Smooth muscle cell (in vitro differentiated cells): ENCODE data around the gene TINAGL1. TPM values are rescaled to one million over a fixed set of nuclear protein-coding genes. Genes with fewer than 3 reads are reported as not detected.
A peak's percentile ranks its signal among the peaks of the same experiment; 100 is the strongest.

Experiments used
- DNase-seq: peaks from one replicate; lab custom pipeline; 2025; ENCODE audit not compliant: unreplicated experiment; lab: John Stamatoyannopoulos, UW
- H2AFZ ChIP-seq: fragments of 200-600 bp; sonication (generic); 2 replicates; pipeline ENCODE4 v1.6.0; 2016; ENCODE audit warnings: antibody characterized with exemption, low read depth, mild to moderate bottlenecking
- H3F3A ChIP-seq: fragments of 200-600 bp; sonication (generic); 2 replicates; pipeline ENCODE4 v1.6.0; 2017; ENCODE audit warnings: antibody characterized with exemption, low read depth
- H3K27ac ChIP-seq: fragments of 200-600 bp; sonication (generic); 2 replicates; pipeline ENCODE4 v1.5.1; 2016; ENCODE audit warnings: low read depth, mild to moderate bottlenecking
- H3K27me3 ChIP-seq: fragments of 200-600 bp; sonication (generic); 2 replicates; pipeline ENCODE4 v1.6.1; 2016; ENCODE audit warnings: low read depth, mild to moderate bottlenecking
- H3K36me3 ChIP-seq: fragments of 200-600 bp; sonication (generic); 2 replicates; pipeline ENCODE4 v1.5.1; 2016; ENCODE audit warnings: low read depth
- H3K4me1 ChIP-seq: fragments of 200-600 bp; sonication (generic); 2 replicates; pipeline ENCODE4 v1.5.1; 2016; ENCODE audit warnings: low read depth
- H3K4me2 ChIP-seq: fragments of 200-600 bp; sonication (generic); 2 replicates; pipeline ENCODE4 v1.6.0; 2016; ENCODE audit warnings: mild to moderate bottlenecking
- H3K4me3 ChIP-seq: fragments of 200-600 bp; sonication (generic); 2 replicates; pipeline ENCODE4 v1.5.1; 2016; ENCODE audit warnings: mild to moderate bottlenecking
- H3K79me2 ChIP-seq: fragments of 200-600 bp; sonication (generic); 2 replicates; pipeline ENCODE4 v1.6.0; 2016; ENCODE audit warnings: low read depth, mild to moderate bottlenecking
- H3K9ac ChIP-seq: fragments of 200-600 bp; sonication (generic); 2 replicates; pipeline ENCODE4 v1.6.0; 2016; ENCODE audit warnings: low read depth
- H3K9me3 ChIP-seq: fragments of 200-600 bp; sonication (generic); replicated peaks from 2 replicates; pipeline ENCODE4 v1.5.1; 2016; ENCODE audit warnings: low read depth
- H4K20me1 ChIP-seq: fragments of 200-600 bp; sonication (generic); 2 replicates; pipeline ENCODE4 v1.6.0; 2016; ENCODE audit warnings: low read depth
- WGBS: methylation state at CpG from one replicate; pipeline ENCODE4 v1.1.7; 2016; ENCODE audit warnings: low lambda C conversion rate; 5-methylcytosine and 5-hydroxymethylcytosine counted together
- polyA plus RNA-seq: library from polyadenylated mRNA; unstranded; fragments of >200 nt; fragmentation: Nextera tagmentation; extraction: Ambion mirVana; gene quantifications from 2 replicates; pipeline ENCODE4 v1.2.1, GENCODE V29; 2016
- total RNA-seq: library from RNA; depleted of rRNA; stranded (reverse); fragments of >200 nt; gene quantifications from 2 replicates; pipeline ENCODE4 v1.2.3, GENCODE V29; 2014
- TF ChIP-seq, protein P1 (sequence below): fragments of 200-600 bp; sonication (generic); IDR thresholded peaks from 2 replicates; pipeline ENCODE4 v1.5.1; 2017; ENCODE audit warnings: borderline replicate concordance, mild to moderate bottlenecking, antibody characterized with exemption; ENCODE audit not compliant: insufficient read depth, poor library complexity, severe bottlenecking

Gene TINAGL1
- total and polyA plus RNA-seq, 2 experiments from 2014 or later, result 40.9 to 142 TPM

DNA sequence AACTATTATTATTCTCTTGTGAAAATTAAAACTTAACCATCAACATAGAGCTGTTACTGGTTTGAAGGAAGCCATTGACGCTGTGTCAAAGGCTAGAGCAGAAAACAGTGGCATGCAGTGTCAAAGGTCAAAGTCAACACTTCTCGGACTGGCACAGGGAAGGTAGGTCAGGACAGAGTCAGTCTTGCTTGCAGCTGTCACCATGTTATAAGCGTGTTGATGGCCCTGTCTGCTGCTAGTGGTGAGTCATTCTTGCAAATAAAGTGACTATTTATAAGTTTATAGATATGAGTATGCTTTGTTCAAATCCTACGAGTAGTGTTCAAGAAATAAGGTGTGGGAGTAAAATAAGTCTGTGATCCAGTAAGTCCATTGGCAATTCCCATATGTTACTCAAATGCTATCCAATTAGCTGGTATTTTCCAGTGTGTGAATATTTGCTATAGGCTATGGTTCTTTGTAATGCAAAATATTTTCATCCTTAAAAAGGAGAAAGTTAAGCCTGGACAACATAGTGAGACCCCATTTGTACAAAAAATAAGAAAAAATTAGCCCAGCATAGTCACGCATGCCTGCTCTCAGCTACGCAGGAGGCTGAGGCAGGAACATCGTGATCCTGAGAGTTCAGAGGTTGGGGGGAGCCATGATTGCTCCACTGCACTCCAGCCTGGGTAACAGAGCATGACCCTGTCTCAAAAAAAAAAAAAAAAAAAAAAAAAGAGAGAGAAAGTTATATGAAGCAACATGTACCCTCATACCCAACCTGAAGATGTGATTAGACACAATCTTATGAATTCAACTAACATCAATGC lies 26.3 kb upstream of the TINAGL1 start:
- DNase-seq, result no peak
- peak overlapping the region; percentile 37 for H3K27ac ChIP-seq
- H3K4me2 ChIP-seq, result peak overlapping the region; percentile 87
- no peaks in the 10 kb centered on the region for H3K27me3 ChIP-seq
- H3F3A ChIP-seq, result no peaks in the 10 kb centered on the region
- no peak overlapping the region for H3K9ac ChIP-seq
- WGBS, result 58% methylated on average over 7 of the region's 7 CpGs
- no peaks in the 10 kb centered on the region for H3K36me3 ChIP-seq
- H2AFZ ChIP-seq, result peak overlapping the region; percentile 86
- TF ChIP-seq, protein P1, sequence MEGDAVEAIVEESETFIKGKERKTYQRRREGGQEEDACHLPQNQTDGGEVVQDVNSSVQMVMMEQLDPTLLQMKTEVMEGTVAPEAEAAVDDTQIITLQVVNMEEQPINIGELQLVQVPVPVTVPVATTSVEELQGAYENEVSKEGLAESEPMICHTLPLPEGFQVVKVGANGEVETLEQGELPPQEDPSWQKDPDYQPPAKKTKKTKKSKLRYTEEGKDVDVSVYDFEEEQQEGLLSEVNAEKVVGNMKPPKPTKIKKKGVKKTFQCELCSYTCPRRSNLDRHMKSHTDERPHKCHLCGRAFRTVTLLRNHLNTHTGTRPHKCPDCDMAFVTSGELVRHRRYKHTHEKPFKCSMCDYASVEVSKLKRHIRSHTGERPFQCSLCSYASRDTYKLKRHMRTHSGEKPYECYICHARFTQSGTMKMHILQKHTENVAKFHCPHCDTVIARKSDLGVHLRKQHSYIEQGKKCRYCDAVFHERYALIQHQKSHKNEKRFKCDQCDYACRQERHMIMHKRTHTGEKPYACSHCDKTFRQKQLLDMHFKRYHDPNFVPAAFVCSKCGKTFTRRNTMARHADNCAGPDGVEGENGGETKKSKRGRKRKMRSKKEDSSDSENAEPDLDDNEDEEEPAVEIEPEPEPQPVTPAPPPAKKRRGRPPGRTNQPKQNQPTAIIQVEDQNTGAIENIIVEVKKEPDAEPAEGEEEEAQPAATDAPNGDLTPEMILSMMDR, result no peak
- H3K9me3 ChIP-seq, result no peaks in the 10 kb centered on the region
- H3K4me3 ChIP-seq, result peak overlapping the region; percentile 47
- H4K20me1 ChIP-seq, result no peaks in the 10 kb centered on the region
- no peaks in the 10 kb centered on the region for H3K4me1 ChIP-seq
- no peaks in the 10 kb centered on the region for H3K79me2 ChIP-seq

DNA sequence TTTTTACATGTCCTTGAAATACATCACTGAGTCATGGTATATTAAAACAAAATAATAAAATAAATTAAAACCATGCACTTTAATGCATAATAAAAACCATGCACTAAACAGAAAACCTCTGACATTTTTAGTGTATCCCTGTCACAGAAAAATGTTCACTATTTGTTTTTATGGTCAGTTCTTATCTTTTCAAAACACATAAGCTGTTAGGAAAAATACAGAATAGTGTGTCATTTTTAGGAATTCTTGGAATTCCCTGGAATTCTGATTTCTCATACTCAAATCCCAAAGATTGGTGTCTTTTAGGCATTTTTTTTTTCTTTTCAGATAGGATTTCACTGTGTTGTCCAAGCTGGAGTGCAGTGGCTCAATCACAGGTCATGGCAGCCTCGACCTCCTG lies 25.1 kb upstream of the TINAGL1 start:
- H3K9me3 ChIP-seq, result no peaks in the 10 kb centered on the region
- no peak for DNase-seq
- H3K4me1 ChIP-seq, result no peaks in the 10 kb centered on the region
- H4K20me1 ChIP-seq, result no peaks in the 10 kb centered on the region
- no peak overlapping the region for H3K27ac ChIP-seq
- TF ChIP-seq, protein P1, result no peak
- no peaks in the 10 kb centered on the region for H3F3A ChIP-seq
- H3K79me2 ChIP-seq, result no peaks in the 10 kb centered on the region
- H3K36me3 ChIP-seq, result no peaks in the 10 kb centered on the region
- no peaks in the 10 kb centered on the region for H3K27me3 ChIP-seq
- H3K4me3 ChIP-seq, result no peak overlapping the region
- H3K4me2 ChIP-seq, result no peak overlapping the region
- WGBS, result 95% methylated on average over 1 of the region's 1 CpG
- H2AFZ ChIP-seq, result no peak overlapping the region
- no peak overlapping the region for H3K9ac ChIP-seq

DNA sequence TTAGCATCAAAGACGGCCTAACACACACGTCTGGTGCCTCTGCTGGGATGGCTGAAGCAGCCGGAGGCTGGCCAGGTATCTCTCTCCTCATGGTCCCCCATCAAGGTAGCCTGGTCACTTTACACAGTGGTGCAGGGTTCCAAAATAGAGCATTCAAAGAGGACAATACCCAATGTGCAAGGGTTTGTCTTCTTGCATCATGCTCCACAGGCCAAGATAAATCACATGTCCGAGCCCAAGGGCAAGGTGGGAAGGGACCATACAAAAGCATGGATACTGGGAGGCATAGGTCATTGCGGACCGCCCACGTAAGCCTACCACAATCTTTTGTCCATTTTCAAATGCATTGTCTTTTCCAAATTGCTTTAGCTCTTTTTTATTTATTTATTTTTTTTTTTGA lies 23.8 kb upstream of the TINAGL1 start:
- DNase-seq, result no peak
- Histone ChIP-seq H4K20me1 (no peaks in the 10 kb centered on the region), H3K79me2 (no peaks in the 10 kb centered on the region), H3F3A (no peaks in the 10 kb centered on the region), H3K4me3 (no peak overlapping the region), H3K36me3 (no peaks in the 10 kb centered on the region), H3K9ac (no peak overlapping the region), H3K9me3 (no peaks in the 10 kb centered on the region), H3K27ac (no peak overlapping the region), H2AFZ (no peak overlapping the region), H3K4me2 (no peak overlapping the region), H3K4me1 (no peaks in the 10 kb centered on the region), H3K27me3 (no peaks in the 10 kb centered on the region)
- TF ChIP-seq, protein P1, result no peak
- WGBS, result 96% methylated on average over 7 of the region's 7 CpGs

DNA sequence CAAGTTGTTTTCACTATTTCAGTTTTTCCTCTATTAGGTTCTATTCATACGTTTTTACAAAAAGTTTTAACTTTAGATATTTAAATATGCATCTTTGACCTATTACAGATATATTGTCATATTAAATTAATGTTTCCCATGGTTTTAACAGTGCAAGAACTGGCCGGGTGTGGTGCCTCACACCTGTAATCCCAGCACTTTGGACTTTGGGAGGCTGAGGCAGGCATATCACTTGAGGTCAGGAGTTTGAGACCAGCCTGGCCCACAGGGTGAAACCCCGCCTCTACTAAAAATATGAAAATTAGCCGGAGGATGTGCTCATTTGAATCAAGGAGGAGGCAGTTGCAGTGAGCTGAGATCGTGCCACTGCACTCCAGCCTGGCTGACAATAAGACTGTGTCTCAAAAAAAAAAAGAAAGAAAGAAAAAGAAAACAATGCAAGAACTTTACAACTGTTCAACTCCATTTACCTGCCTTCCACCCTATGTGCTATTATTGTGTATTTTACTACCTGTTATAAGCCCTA lies 19.8 kb upstream of the TINAGL1 start:
- Histone ChIP-seq H3K4me2 (no peak overlapping the region), H3K4me1 (no peaks in the 10 kb centered on the region), H3K4me3 (no peak overlapping the region), H3F3A (no peaks in the 10 kb centered on the region), H3K27ac (no peak overlapping the region), H3K9me3 (no peaks in the 10 kb centered on the region), H2AFZ (no peak overlapping the region), H3K79me2 (no peaks in the 10 kb centered on the region), H3K36me3 (no peaks in the 10 kb centered on the region), H3K9ac (no peak overlapping the region), H3K27me3 (no peaks in the 10 kb centered on the region), H4K20me1 (no peaks in the 10 kb centered on the region)
- DNase-seq, result no peak
- WGBS, result 88% methylated on average over 5 of the region's 5 CpGs
- TF ChIP-seq, protein P1, result no peak
